Subcutaneous adipose tissue (tissue), 4 donors: ENCODE data around the gene GPR152. TPM values are rescaled to one million over a fixed set of nuclear protein-coding genes. Genes with fewer than 3 reads are reported as not detected.

Experiments
- total RNA-seq, 4 donors: library from RNA; depleted of rRNA; stranded (reverse); fragments of >200 nt; gene quantifications; one replicate each; pipeline ENCODE4 v1.1.0, GENCODE V29; 2016
- TF ChIP-seq, protein P1 (sequence below): fragments of 450-650 bp; IDR thresholded peaks from one replicate; pipeline ENCODE4 v1.5.1; 2016; ENCODE audit warnings: low read depth, mild to moderate bottlenecking, control low read depth, antibody characterized with exemption, moderate library complexity

Gene GPR152
- total RNA-seq, 4 donors from 2014 or later = not detected

DNA sequence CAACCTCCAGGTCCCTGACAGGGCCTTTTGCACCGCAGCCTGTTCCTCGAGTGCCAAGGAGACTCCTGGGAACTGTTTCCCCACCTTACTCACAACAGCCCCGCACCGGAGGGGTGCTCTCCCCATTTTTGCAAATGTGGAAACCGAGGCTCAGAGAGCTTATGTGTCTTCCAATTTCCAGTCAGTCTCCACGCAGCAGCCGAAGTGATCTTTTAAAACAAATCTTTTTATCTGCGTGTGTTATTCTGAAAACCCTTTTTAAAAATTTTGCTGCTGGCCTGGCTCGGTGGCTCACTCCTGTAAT lies 16.9 kb upstream of the GPR152 start:
- TF ChIP-seq, protein P1, sequence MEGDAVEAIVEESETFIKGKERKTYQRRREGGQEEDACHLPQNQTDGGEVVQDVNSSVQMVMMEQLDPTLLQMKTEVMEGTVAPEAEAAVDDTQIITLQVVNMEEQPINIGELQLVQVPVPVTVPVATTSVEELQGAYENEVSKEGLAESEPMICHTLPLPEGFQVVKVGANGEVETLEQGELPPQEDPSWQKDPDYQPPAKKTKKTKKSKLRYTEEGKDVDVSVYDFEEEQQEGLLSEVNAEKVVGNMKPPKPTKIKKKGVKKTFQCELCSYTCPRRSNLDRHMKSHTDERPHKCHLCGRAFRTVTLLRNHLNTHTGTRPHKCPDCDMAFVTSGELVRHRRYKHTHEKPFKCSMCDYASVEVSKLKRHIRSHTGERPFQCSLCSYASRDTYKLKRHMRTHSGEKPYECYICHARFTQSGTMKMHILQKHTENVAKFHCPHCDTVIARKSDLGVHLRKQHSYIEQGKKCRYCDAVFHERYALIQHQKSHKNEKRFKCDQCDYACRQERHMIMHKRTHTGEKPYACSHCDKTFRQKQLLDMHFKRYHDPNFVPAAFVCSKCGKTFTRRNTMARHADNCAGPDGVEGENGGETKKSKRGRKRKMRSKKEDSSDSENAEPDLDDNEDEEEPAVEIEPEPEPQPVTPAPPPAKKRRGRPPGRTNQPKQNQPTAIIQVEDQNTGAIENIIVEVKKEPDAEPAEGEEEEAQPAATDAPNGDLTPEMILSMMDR = no peak

DNA sequence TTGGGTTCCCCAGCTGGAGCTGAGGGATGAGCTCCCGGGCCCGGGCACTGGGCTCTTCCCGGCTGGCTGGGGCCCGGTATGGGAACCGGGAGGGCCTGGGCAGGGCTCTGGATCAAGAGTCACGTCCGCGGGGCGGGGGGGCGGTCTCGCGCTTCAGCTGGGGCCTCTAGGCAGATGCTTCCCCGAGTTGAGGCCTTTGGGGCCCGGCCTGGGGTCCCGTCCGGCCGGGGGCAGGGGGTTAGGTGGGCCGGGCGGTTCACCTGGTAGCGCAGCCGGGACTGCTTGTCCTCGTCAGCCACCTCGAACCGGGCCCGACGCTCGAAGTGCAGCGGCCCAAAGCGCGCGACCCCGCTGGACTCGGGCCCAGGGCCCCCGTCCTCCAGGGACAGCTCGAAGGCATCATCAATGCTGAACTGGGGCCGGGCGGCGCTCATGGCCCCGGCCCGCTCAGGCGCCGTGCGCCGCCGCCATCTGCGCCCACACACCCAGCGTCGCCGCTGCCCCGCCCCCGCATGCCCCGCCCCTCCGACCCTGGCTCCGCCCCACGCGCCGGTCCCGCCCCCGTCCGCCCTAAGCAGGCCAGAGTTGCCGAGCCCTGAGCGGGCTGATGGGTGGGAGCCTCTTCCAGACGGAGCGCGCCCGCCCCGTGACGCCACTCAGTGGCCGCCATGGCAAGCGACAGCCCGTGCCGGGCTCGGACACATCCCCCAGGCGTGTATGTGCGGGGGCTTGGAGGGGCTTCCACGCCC lies 16.4 kb upstream of the GPR152 start, which contains the start of gene TMEM134:
Gene TMEM134, minus strand, starts transcription at position 493 of the 749 bp plus-strand sequence. Its CDS starts 59 bp downstream, at position 434.
- TF ChIP-seq, protein P1 = no peak

DNA sequence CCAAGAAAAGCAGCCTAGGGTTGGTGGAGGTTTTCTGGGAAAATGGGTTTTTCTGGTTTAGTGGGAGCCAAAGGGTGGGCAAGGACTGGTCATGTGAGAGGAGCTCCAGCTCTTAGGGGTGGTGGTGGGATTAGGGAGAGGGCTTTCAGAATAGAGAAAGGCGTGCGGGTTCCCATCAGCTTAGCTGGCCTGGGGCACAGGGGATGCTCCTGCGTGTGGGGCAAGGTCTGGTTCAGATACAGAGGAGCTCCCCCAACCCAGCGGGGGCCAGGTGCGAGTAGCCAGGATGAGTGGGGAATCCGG lies 15.9 kb upstream of the GPR152 start:
- TF ChIP-seq, protein P1 = no peak

DNA sequence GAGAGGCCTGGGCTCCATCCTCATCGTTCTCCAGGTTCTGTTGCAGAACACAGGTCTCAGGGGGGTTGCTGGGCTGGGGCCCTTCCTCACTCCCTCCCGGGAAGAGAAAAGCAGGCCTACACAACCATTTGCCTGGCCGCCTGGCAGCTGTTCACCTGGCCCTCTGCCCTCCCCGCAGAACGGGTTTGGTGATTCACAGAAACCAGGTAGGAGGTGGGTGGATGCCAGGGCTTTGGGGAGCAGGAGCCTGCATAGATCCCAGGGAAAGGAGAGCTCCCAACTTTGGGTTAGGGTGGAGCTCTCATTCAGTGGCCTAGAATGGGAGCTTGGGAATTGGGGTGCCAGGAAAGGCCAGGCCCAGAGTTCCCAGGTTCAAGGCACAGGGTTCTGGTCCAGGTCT lies 15.5 kb upstream of the GPR152 start:
- TF ChIP-seq, protein P1 = no peak

DNA sequence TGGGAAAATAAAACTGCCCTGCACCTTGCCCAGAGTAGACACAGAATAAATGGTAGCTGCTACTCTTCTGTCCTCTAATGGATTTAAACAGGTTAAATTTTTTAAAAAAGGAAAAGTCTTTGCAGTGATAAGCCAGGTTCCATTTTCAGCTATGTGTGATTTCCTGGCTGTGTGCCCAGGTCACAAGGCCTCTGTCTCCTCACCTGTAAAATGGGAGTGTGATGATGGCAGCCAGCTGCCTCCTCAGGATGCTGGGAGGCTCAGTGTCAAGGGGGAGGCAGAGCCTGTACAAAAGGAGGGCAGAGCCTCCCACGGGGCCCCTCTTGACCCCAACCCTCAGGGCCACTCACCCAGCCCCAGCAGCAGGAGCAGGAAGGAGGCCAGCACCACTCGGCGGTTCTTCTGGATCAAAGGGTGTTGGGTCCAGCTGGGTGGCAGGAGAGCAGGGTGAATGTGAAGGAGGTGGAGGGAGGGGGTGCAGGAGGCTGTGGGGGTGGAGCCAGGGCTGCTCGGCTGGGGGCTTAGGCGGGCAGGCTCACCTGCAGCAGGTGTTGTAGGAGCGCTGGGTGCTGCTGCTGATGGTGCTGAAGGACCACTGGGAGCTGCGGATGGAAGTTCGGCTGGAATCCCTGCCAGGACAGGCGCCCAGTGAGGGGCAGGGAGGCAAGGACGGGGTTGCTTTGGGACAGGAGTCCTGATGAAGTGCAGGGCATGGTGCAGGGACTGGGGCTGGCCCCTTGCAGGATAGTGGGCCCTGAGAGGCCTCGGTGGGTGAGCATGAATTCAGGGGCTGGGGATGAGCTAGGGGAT lies 14.6 kb upstream of the GPR152 start:
- TF ChIP-seq, protein P1 = no peak

DNA sequence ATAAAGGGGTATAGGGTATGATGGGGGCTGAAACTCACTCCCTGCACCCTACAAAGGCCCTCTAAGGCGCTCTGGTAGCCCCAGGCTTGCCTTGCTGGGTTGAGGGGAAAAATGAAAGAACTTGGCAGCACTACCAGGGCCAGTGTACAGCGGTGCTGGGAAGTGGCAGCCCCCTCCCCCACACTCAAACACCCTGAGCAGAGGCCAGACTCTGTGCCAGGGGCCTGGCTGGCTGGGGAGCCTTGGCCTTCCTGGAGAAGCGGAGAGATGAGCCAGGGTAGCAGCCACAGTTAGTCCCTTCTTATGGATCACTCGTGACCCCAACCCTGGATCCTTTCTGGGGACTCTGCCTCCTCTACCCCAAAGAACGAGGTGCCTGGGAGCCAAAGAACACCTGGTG lies 13.8 kb upstream of the GPR152 start:
- TF ChIP-seq, protein P1 = no peak

DNA sequence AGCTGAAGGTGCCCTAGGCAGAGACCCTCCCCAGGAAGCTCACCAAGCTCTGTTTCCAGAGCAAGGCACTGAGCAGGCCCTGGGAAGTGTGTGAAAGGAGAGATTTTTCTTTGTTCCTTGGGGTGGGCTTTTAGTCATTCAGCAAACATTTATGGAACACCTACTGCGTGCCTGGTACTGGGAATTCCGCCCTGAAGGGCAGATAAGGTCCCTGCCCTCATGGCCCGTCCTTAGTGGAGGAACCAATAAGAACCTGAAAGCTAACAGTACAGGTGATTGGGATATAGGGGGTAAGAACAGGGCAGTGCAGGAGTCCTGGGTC lies 12.6 kb upstream of the GPR152 start:
- TF ChIP-seq, protein P1 = no peak
